Fibroblast of pulmonary artery (primary cell): ENCODE data around the gene PPFIBP1.
"Not testable (repeated sequence)": the region's sequence is repeated elsewhere in the genome, so short reads cannot be mapped to it uniquely, and the experiment has no call there.

ENCODE experiments used
- DNase-seq: peaks from one replicate; pipeline ENCODE4 v3.0.0-alpha.2; 2010; ENCODE audit warnings: low read depth
- H3K4me3 ChIP-seq: replicated peaks from 2 replicates; pipeline ENCODE4 v1.5.1; 2011; ENCODE audit warnings: low read depth, mild to moderate bottlenecking, control low read depth, low read length, moderate library complexity
- TF ChIP-seq, protein P1 (sequence below): IDR thresholded peaks from 2 replicates; pipeline ENCODE4 v1.5.1; 2011; ENCODE audit warnings: mild to moderate bottlenecking, control low read depth, low read length, inconsistent platforms; ENCODE audit errors: missing control alignments

The PPFIBP1 gene

GRCh38 chr12:27646149-27646548 is 122.1 kb downstream of the PPFIBP1 start:
- H3K4me3 ChIP-seq: no peak overlapping the region
- DNase-seq: no peak
- TF ChIP-seq, protein P1, sequence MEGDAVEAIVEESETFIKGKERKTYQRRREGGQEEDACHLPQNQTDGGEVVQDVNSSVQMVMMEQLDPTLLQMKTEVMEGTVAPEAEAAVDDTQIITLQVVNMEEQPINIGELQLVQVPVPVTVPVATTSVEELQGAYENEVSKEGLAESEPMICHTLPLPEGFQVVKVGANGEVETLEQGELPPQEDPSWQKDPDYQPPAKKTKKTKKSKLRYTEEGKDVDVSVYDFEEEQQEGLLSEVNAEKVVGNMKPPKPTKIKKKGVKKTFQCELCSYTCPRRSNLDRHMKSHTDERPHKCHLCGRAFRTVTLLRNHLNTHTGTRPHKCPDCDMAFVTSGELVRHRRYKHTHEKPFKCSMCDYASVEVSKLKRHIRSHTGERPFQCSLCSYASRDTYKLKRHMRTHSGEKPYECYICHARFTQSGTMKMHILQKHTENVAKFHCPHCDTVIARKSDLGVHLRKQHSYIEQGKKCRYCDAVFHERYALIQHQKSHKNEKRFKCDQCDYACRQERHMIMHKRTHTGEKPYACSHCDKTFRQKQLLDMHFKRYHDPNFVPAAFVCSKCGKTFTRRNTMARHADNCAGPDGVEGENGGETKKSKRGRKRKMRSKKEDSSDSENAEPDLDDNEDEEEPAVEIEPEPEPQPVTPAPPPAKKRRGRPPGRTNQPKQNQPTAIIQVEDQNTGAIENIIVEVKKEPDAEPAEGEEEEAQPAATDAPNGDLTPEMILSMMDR: no peak

DNA sequence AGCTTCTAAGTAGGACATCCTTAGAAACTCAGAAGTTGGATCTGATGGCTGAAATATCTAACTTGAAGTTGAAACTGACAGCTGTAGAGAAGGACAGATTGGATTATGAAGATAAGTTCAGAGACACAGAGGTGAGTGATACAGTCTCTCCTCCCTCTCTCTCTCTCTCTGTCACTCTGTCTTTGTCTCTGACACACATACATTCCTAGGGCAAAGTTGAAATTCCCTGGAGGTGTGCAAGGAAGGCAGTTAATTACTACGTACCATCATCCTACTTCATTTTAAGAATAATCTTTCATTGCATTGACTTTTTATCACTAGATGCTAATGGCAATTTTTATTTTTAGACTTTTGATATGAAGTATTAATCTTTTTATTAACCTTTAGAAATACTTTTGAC is 126.0 kb downstream of the PPFIBP1 start:
- DNase-seq: no peak
- H3K4me3 ChIP-seq: no peak overlapping the region
- TF ChIP-seq, protein P1: no peak

GRCh38 chr12:27651201-27651600 is 127.2 kb downstream of the PPFIBP1 start:
- TF ChIP-seq, protein P1: no peak
- DNase-seq: no peak
- H3K4me3 ChIP-seq: no peak overlapping the region

DNA sequence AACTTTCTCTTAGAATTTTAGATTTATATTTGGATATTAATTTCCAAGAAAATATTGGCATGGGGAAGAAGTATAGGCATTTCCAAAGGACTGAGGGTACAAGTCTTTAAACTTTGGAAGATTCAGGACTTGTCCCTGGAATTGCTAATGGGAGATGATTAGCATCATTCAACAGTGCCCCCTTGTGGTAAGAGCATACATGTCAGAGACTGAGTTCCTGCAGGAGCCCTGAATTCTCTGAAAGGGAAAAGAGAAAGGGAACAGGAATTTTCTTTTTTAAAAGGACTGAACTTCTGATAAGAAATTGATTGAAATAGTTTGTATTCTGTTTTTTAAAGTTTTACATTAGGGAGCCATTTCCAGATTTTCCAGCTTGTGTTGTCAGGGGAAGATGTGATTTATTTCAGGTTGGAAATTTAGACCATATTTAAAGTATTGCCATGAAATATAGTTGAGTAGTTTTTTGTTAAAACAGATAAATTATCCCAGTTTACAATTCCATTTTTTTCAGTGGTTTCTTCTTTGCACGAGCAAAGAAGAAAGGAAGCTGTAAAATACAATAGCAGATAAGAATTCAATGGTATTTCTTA is 128.3 kb downstream of the PPFIBP1 start:
- peak; percentile 92 for DNase-seq
- TF ChIP-seq, protein P1: peak; percentile 92
- H3K4me3 ChIP-seq: no peak overlapping the region

DNA sequence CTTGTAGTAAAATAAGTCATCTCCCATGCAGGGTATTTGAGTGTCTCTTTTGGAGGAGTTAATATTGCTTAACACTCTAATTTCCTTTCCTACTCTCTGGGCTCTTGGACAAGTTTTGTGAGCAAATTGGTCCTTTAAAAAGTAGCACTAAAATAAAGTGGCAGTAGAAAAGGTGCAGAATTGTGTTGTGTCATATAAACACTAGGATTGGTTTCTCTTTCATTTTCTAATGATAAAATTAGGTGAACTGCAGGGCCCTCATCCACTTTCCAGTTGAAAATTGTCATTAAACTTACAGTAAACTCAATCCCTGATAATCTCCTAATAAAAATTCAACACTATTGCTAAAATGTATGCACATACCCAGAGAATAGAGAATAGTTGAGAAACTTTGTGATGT is 129.7 kb downstream of the PPFIBP1 start:
- no peak overlapping the region for H3K4me3 ChIP-seq
- no peak for DNase-seq
- TF ChIP-seq, protein P1: no peak

- not testable (repeated sequence) for DNase-seq, H3K4me3 ChIP-seq
Measured at GRCh38 chr12:27655476-27655875, 131.5 kb downstream of the PPFIBP1 start.

DNA sequence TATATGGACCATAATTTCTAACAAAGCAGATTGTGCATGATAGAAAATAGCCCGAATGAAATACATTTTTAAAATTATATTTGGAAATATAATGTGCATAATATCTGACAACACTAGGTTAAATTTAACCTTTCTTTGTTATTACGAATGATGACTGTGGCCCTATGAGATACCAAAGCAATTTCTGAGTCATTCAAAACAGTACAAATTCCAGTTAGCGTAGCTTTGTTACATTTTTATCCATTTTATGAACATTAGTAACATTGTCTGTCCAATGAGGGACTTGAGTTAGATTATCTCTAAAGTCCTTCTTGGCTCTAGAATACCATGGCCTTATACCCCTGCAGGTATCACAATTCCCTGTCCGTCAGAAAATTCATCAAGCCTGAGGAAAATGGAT is 133.3 kb downstream of the PPFIBP1 start:
- H3K4me3 ChIP-seq: no peak overlapping the region
- TF ChIP-seq, protein P1: no peak
- DNase-seq: peak; percentile 39
